GM21390 (cell line): ENCODE results near the gene NMNAT1.
"Not testable (repeated sequence)": the region's sequence is repeated elsewhere in the genome, so short reads cannot be mapped to it uniquely, and the experiment has no call there.

Source experiments
- ATAC-seq: cut with Tn5 transposase; IDR thresholded peaks from one replicate; pipeline ENCODE4 v1.9.1; 2021; ENCODE audit not compliant: unreplicated experiment

NMNAT1 gene

GRCh38 chr1:10014016-10014415 lies 70.7 kb downstream of the NMNAT1 start:
- ATAC-seq: no peak

- ATAC-seq: no peak
Observed at GRCh38 chr1:10019561-10019960, 76.3 kb downstream of the NMNAT1 start.

GRCh38 chr1:10020086-10020485 lies 76.8 kb downstream of the NMNAT1 start:
- no peak for ATAC-seq

GRCh38 chr1:10020678-10021077 lies 77.4 kb downstream of the NMNAT1 start:
- ATAC-seq: not testable (repeated sequence)

- ATAC-seq: not testable (repeated sequence)
Observed at GRCh38 chr1:10021992-10022391, 78.7 kb downstream of the NMNAT1 start.

- ATAC-seq: no peak
Observed at GRCh38 chr1:10022656-10023055, 79.4 kb downstream of the NMNAT1 start.

GRCh38 chr1:10025354-10025753 lies 82.1 kb downstream of the NMNAT1 start:
- ATAC-seq: no peak

GRCh38 chr1:10027027-10027426 lies 83.8 kb downstream of the NMNAT1 start:
- ATAC-seq: no peak

GRCh38 chr1:10028956-10029500 lies 85.8 kb downstream of the NMNAT1 start:
- ATAC-seq: not testable (repeated sequence)

- ATAC-seq: no peak
Observed at GRCh38 chr1:10031461-10031860, 88.2 kb downstream of the NMNAT1 start.

GRCh38 chr1:10032590-10033358 lies 89.5 kb downstream of the NMNAT1 start, which contains the start of gene UBE4B:
Gene UBE4B (plus strand): TSS chr1:10032958. CDS start chr1:10033671, 713 bp downstream.
- ATAC-seq: peak; percentile 96

GRCh38 chr1:10033359-10033845 lies 90.1 kb downstream of the NMNAT1 start:
- ATAC-seq: no peak
